ENCODE results near the gene MRO.
"Not testable (repeated sequence)": the region's sequence is repeated elsewhere in the genome, so short reads cannot be mapped to it uniquely, and the experiment has no call there.

MRO gene

GRCh38 chr18:50819728-50820378, at the start of gene MRO:
MRO (minus strand) TSS chr18:50820016; CDS start chr18:50809400, 10,616 bp downstream.
- peak; percentile 75 for DNase-seq

GRCh38 chr18:50869150-50869549, 49.3 kb upstream of the MRO start:
- DNase-seq, result no peak

GRCh38 chr18:50866765-50867164, 46.9 kb upstream of the MRO start:
- no peak for DNase-seq

- DNase-seq, result no peak
Measured at GRCh38 chr18:50863840-50864375, 44.1 kb upstream of the MRO start.

GRCh38 chr18:50862401-50862800, 42.6 kb upstream of the MRO start:
- DNase-seq, result no peak

GRCh38 chr18:50861617-50862016, 41.8 kb upstream of the MRO start:
- DNase-seq, result no peak

GRCh38 chr18:50859793-50860555, 40.2 kb upstream of the MRO start:
- DNase-seq, result no peak

GRCh38 chr18:50857694-50858093, 37.9 kb upstream of the MRO start:
- DNase-seq, result no peak

- not testable (repeated sequence) for DNase-seq
Measured at GRCh38 chr18:50857166-50857565, 37.4 kb upstream of the MRO start.

GRCh38 chr18:50855976-50856757, 36.4 kb upstream of the MRO start:
- no peak for DNase-seq

- no peak for DNase-seq
Measured at GRCh38 chr18:50853863-50854271, 34.1 kb upstream of the MRO start.

GRCh38 chr18:50850307-50851065, 30.7 kb upstream of the MRO start:
- no peak for DNase-seq

- DNase-seq, result no peak
Measured at GRCh38 chr18:50849419-50849821, 29.6 kb upstream of the MRO start.

- no peak for DNase-seq
Measured at GRCh38 chr18:50848991-50849390, 29.2 kb upstream of the MRO start.

GRCh38 chr18:50848061-50848551, 28.3 kb upstream of the MRO start:
- DNase-seq, result no peak

GRCh38 chr18:50847192-50847591, 27.4 kb upstream of the MRO start:
- no peak for DNase-seq

- DNase-seq, result no peak
Measured at GRCh38 chr18:50844960-50845359, 25.1 kb upstream of the MRO start.

GRCh38 chr18:50844554-50844953, 24.7 kb upstream of the MRO start:
- DNase-seq, result no peak

- DNase-seq, result no peak
Measured at GRCh38 chr18:50842846-50843245, 23.0 kb upstream of the MRO start.

- no peak for DNase-seq
Measured at GRCh38 chr18:50839996-50840395, 20.2 kb upstream of the MRO start.

GRCh38 chr18:50839341-50839740, 19.5 kb upstream of the MRO start:
- no peak for DNase-seq

GRCh38 chr18:50836521-50836957, 16.7 kb upstream of the MRO start:
- DNase-seq, result peak; percentile 50

Data from NCI-H526 treated with DMSO at 0.1 percent for 48 hours (cell line).